GM12864 (cell line): Measurements from ENCODE around the gene PEAK1.

Experiments used
- DNase-seq: peaks from one replicate; pipeline ENCODE4 v3.0.0-alpha.2; 2011; ENCODE audit warnings: low read depth
- H3K4me3 ChIP-seq: 2 replicates; pipeline ENCODE4 v1.5.1; 2011; ENCODE audit warnings: mild to moderate bottlenecking, low read depth, low read length, control low read depth
- CTCF ChIP-seq: IDR thresholded peaks from 2 replicates; pipeline ENCODE4 v1.5.1; 2011; ENCODE audit warnings: low read depth, mild to moderate bottlenecking, moderate library complexity, low read length, control low read depth, inconsistent platforms; ENCODE audit errors: missing control alignments

The PEAK1 gene

GRCh38 chr15:77361456-77361855 is 58.4 kb downstream of the PEAK1 start:
- no peak for TF ChIP-seq CTCF
- H3K4me3 ChIP-seq, result no peak overlapping the region
- DNase-seq, result no peak

- no peak overlapping the region for H3K4me3 ChIP-seq
- no peak for DNase-seq
- no peak for TF ChIP-seq CTCF
Measured at GRCh38 chr15:77358545-77359240, 61.2 kb downstream of the PEAK1 start.

- H3K4me3 ChIP-seq, result no peak overlapping the region
- DNase-seq, result no peak
- no peak for TF ChIP-seq CTCF
Measured at GRCh38 chr15:77356305-77356704, 63.6 kb downstream of the PEAK1 start.

GRCh38 chr15:77355321-77355720 is 64.6 kb downstream of the PEAK1 start:
- TF ChIP-seq CTCF, result no peak
- H3K4me3 ChIP-seq, result no peak overlapping the region
- DNase-seq, result no peak

- no peak for TF ChIP-seq CTCF
- DNase-seq, result no peak
- H3K4me3 ChIP-seq, result no peak overlapping the region
Measured at GRCh38 chr15:77354063-77354462, 65.8 kb downstream of the PEAK1 start.

GRCh38 chr15:77352887-77353286 is 67.0 kb downstream of the PEAK1 start:
- no peak for TF ChIP-seq CTCF
- no peak for DNase-seq
- H3K4me3 ChIP-seq, result no peak overlapping the region

GRCh38 chr15:77350792-77351191 is 69.1 kb downstream of the PEAK1 start:
- no peak for DNase-seq
- TF ChIP-seq CTCF, result no peak
- no peak overlapping the region for H3K4me3 ChIP-seq
